Natural killer cell (primary cell): ENCODE measurements around the gene KRTAP2-4. TPM values are rescaled to one million over a fixed set of nuclear protein-coding genes. Genes with fewer than 3 reads are reported as not detected.
"Not testable (repeated sequence)": the region's sequence is repeated elsewhere in the genome, so short reads cannot be mapped to it uniquely, and the experiment has no call there.

Experiments
- ATAC-seq, 3 donors: fragments of 150-1000 bp in 2 of 3; fragments of 200-7000 bp in 1 of 3; cut with Tn5 transposase; 1 replicate in 1 of 3; 2 replicates in 2 of 3; pipeline ENCODE4 v1.10.0; 2021; ENCODE audit warnings: mild to moderate bottlenecking in 2 of 3, moderate library complexity in 2 of 3
- DNase-seq, 2 donors: peaks; one replicate each; pipeline versions ENCODE4 v3.0.0 to v3.0.0-alpha.2; 2013 to 2021; ENCODE audit warnings: mixed read lengths in 1 of 2
- H3K27ac ChIP-seq: one replicate; pipeline ENCODE4 v1.5.1; 2013; ENCODE audit warnings: mild to moderate bottlenecking, low read length
- H3K27me3 ChIP-seq: one replicate; pipeline ENCODE4 v1.6.1; 2013; ENCODE audit warnings: low read length; ENCODE audit not compliant: control insufficient read depth, insufficient read depth
- H3K36me3 ChIP-seq: one replicate; pipeline ENCODE4 v1.6.1; 2013; ENCODE audit warnings: low read length; ENCODE audit not compliant: control insufficient read depth, insufficient read depth
- H3K4me1 ChIP-seq: one replicate; pipeline ENCODE4 v1.6.1; 2013; ENCODE audit warnings: low read length; ENCODE audit not compliant: control insufficient read depth, insufficient read depth
- H3K4me3 ChIP-seq: one replicate; pipeline ENCODE4 v1.5.1; 2013; ENCODE audit warnings: low read length
- H3K9me3 ChIP-seq: one replicate; pipeline ENCODE4 v1.6.1; 2013; ENCODE audit warnings: low read length; ENCODE audit not compliant: control insufficient read depth, insufficient read depth
- H3K27ac Mint-ChIP-seq, 2 donors: one replicate each; pipeline ENCODE4 v1.8.0; 2022; ENCODE audit warnings: mild to moderate bottlenecking in 2 of 2, mixed read lengths in 2 of 2, moderate library complexity in 1 of 2
- H3K27me3 Mint-ChIP-seq, 2 donors: one replicate each; pipeline ENCODE4 v1.8.0; 2022; ENCODE audit warnings: low read depth in 2 of 2, mixed read lengths in 2 of 2
- H3K36me3 Mint-ChIP-seq: one replicate; pipeline ENCODE4 v1.8.0; 2022; ENCODE audit warnings: mixed read lengths
- H3K4me1 Mint-ChIP-seq, 2 donors: one replicate each; pipeline ENCODE4 v1.8.0; 2022; ENCODE audit warnings: mixed read lengths in 2 of 2
- H3K4me3 Mint-ChIP-seq: one replicate; pipeline ENCODE4 v1.8.0; 2022; ENCODE audit warnings: mild to moderate bottlenecking, moderate library complexity, mixed read lengths
- H3K9me3 Mint-ChIP-seq, 2 donors: one replicate each; pipeline ENCODE4 v1.8.0; 2022; ENCODE audit warnings: mixed read lengths in 2 of 2
- WGBS: methylation state at CpG from one replicate; pipeline ENCODE4 v1.1.7; 2013; ENCODE audit warnings: missing lambda C conversion rate; ENCODE audit not compliant: insufficient coverage; 5-methylcytosine and 5-hydroxymethylcytosine counted together
- intact Hi-C: fragments of 100-400 bp; cut with micrococcal nuclease; formaldehyde crosslinking; loops from one replicate; pipeline ENCODE4 v1.14.2; 2022
- total RNA-seq, 4 donors: library from RNA; stranded (reverse); fragments of 120-200 nt in 1 of 4; gene quantifications; one replicate each; pipeline versions ENCODE4 v1.2.3 to v1.2.4, GENCODE V29; 2013 to 2022
- TF ChIP-seq, protein P1 (sequence below): fragments of 200-600 bp; IDR thresholded peaks from one replicate; pipeline ENCODE4 v1.8.0; 2022; ENCODE audit warnings: antibody characterized with exemption

The KRTAP2-4 gene
- total RNA-seq, 3 donors from 2014 or later (not counting 1 experiment from before 2014, with no cell fraction given), result not detected

DNA sequence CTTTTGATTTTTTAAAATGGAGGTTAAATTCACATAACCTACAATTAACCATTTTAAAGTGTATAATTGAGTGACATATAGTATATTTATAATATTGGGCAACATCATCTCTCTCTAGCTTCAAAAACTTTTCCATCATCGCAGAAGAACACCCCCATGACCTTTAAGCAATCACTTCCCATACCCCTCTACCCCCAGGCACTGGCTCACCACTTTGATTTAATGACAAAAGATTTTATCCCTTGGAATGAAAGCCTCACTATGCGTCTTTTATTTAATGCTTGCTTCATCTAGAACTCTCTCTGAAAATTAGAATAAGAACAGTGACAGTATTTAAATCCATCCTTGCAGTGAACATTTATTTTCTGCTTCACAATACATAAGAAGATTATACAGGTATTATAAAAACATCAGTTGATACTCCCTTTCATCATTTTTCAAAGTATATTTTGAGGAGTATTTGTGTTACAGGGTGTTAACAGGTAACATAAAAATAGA, 27.8 kb downstream of the KRTAP2-4 start:
- Mint-ChIP-seq H3K36me3 (no peaks in the 10 kb centered on the region), H3K9me3 (no peaks in the 10 kb centered on the region), H3K27ac (no peak overlapping the region), H3K4me1 (no peaks in the 10 kb centered on the region), H3K27me3 (peaks cover 9 to 36% of the 10 kb centered on the region in 2 donors), H3K4me3 (no peak overlapping the region)
- ATAC-seq (no peak), DNase-seq (no peak)
- TF ChIP-seq, protein P1, sequence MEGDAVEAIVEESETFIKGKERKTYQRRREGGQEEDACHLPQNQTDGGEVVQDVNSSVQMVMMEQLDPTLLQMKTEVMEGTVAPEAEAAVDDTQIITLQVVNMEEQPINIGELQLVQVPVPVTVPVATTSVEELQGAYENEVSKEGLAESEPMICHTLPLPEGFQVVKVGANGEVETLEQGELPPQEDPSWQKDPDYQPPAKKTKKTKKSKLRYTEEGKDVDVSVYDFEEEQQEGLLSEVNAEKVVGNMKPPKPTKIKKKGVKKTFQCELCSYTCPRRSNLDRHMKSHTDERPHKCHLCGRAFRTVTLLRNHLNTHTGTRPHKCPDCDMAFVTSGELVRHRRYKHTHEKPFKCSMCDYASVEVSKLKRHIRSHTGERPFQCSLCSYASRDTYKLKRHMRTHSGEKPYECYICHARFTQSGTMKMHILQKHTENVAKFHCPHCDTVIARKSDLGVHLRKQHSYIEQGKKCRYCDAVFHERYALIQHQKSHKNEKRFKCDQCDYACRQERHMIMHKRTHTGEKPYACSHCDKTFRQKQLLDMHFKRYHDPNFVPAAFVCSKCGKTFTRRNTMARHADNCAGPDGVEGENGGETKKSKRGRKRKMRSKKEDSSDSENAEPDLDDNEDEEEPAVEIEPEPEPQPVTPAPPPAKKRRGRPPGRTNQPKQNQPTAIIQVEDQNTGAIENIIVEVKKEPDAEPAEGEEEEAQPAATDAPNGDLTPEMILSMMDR, result no peak
- Histone ChIP-seq H3K9me3 (no peaks in the 10 kb centered on the region), H3K27me3 (peaks cover 8% of the 10 kb centered on the region), H3K4me1 (no peaks in the 10 kb centered on the region), H3K4me3 (no peak overlapping the region), H3K27ac (no peak overlapping the region), H3K36me3 (no peaks in the 10 kb centered on the region)
- WGBS, result 88% methylated on average over 2 of the region's 2 CpGs
- intact Hi-C loops, result no loop called here

- H3K4me3 ChIP-seq, H3K9me3 Mint-ChIP-seq, H3K4me1 Mint-ChIP-seq, H3K4me1 ChIP-seq, ATAC-seq, H3K27ac Mint-ChIP-seq, H3K27ac ChIP-seq, H3K4me3 Mint-ChIP-seq, H3K9me3 ChIP-seq, H3K36me3 Mint-ChIP-seq, H3K36me3 ChIP-seq, intact Hi-C loops, DNase-seq, H3K27me3 ChIP-seq: not testable (repeated sequence)
- H3K27me3 Mint-ChIP-seq, result peaks cover 13 to 36% of the 10 kb centered on the region in 2 donors
- 87% methylated on average over 9 of the region's 10 CpGs for WGBS
These were observed 31.2 kb downstream of the KRTAP2-4 start, which contains the start of gene KRTAP1-3 for GRCh38 chr17:41034346-41034935. Gene KRTAP1-3 (minus strand): TSS chr17:41034874. CDS start chr17:41034821, 53 bp downstream.

DNA sequence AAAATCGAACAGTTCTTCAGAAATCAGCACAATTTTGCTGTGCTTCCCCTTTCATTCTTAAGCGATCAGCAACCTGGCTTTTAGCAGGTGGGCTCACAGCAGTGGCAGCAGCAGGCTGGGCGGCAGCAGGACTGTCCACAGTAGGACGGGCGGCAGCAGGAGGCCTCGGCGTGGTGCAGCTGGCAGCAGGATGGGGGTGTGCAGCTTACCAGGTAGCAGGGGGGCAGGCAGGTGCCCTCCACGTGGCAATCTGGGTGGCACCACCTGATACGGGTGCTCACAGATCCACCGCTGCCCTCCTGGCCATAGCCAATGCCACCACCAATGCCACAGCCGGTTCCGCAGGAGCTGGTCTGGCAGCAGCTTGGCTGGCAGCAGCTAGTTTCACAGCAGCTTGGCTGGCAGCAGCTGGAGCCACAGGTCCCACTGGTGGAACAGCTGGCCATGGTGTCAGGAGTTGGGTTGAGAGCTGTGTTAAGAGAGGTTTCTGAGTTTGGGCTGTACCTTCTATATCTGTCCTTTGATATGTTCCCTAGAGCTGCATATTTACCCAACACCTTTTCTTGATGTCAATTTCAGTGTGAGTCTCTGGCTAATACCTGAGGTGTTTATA, 35.9 kb downstream of the KRTAP2-4 start, which contains the start of gene KRTAP1-4:
TSS of gene KRTAP1-4 (minus strand) at position 563 of the 613 bp plus-strand sequence. CDS start at position 446, 117 bp downstream.
- no peaks in the 10 kb centered on the region for H3K36me3 Mint-ChIP-seq
- H3K4me3 ChIP-seq, result no peak within 1 kb of the TSS
- ATAC-seq, result no peak
- no peak within 1 kb of the TSS for H3K27ac Mint-ChIP-seq
- H3K36me3 ChIP-seq, result no peaks in the 10 kb centered on the region
- intact Hi-C loops, result no loop called here
- peaks cover 21 to 46% of the 10 kb centered on the region in 2 donors for H3K27me3 Mint-ChIP-seq
- no peaks in the 10 kb centered on the region for H3K4me1 ChIP-seq
- 86% methylated on average over 12 of the region's 12 CpGs for WGBS
- H3K4me3 Mint-ChIP-seq, result no peak within 1 kb of the TSS
- H3K27ac ChIP-seq, result no peak within 1 kb of the TSS
- H3K27me3 ChIP-seq, result no peaks in the 10 kb centered on the region
- no peaks in the 10 kb centered on the region for H3K9me3 ChIP-seq
- H3K4me1 Mint-ChIP-seq, result no peaks in the 10 kb centered on the region
- H3K9me3 Mint-ChIP-seq, result no peaks in the 10 kb centered on the region
- DNase-seq, result no peak
- TF ChIP-seq, protein P1, result no peak

- ATAC-seq, result no peak
- no peak within 1 kb of the TSS for H3K4me3 ChIP-seq
- H3K27ac ChIP-seq, result no peak within 1 kb of the TSS
- Mint-ChIP-seq H3K36me3 (no peaks in the 10 kb centered on the region), H3K4me1 (no peaks in the 10 kb centered on the region), H3K27me3 (peaks cover 24 to 48% of the 10 kb centered on the region in 2 donors), H3K4me3 (no peak within 1 kb of the TSS), H3K27ac (no peak within 1 kb of the TSS), H3K9me3 (no peaks in the 10 kb centered on the region)
- H3K9me3 ChIP-seq, result no peaks in the 10 kb centered on the region
- intact Hi-C loops, result no loop called here
- no peak for DNase-seq
- TF ChIP-seq, protein P1, result no peak
- H3K36me3 ChIP-seq, result no peaks in the 10 kb centered on the region
- no peaks in the 10 kb centered on the region for H3K4me1 ChIP-seq
- no peaks in the 10 kb centered on the region for H3K27me3 ChIP-seq
- 79% methylated on average over 8 of the region's 9 CpGs for WGBS
These were observed 38.8 kb downstream of the KRTAP2-4 start, which contains the start of gene KRTAP1-5 for GRCh38 chr17:41026715-41027471. Gene KRTAP1-5 (minus strand): TSS chr17:41027208. CDS start chr17:41027155, 53 bp downstream.
